NCI-H526 (cell line): ENCODE measurements around the gene STAG3.

Experiments
- DNase-seq, 2 experiments: peaks; one replicate each; lab custom pipeline; 2025; lab: John Stamatoyannopoulos, UW

STAG3 gene

GRCh38 chr7:100155553-100156317, 22.0 kb upstream of the STAG3 start:
- DNase-seq = no peak

DNA sequence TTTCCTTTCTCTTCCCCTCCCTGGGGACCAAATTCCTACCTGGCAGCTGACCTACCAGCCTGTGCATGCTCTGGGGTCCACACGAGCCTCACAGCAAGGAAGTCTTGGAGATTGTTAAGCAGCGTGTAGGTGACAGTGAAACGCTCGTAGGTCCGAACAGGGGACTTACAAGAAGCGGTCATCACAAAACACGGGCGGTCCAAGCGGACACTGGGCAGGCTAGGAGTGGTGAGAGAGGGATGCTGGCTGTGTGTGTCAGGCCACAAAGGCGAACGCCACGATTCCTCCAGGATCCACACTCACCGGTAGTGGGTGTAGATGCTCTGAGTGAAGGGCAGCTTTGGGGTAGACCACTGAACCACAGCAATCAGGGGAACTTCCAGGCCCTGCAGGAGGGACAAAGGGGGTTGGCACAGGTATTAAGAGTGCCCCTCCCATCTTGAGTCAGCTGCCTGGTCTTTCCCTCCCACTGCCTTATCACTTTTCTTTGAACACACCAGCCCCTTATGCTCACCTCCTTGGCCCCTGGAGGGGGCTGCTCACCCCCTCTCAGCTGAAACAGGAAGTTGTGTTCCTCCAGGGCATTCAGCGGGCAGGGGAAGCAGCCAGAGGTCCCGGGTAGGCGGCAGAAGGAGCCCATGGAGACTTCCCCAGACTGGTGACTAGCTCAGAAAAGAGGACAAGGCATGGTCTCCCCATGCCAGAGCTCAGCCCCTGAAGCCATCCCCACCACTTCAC, 21.2 kb upstream of the STAG3 start:
- DNase-seq = no peak

DNA sequence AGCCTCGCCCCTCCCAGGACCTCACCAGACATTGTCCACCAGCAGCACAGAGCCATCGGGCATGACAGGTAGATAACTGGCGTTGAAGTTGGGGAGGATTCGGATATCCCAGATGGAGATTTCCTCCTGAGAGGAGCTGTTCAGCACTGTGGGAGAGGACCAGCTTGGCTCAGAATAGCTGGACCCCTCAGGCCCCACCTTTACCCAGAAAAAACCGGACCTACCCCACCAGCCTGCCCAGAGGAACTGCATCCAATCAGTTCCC, 20.7 kb upstream of the STAG3 start:
- no peak for DNase-seq

GRCh38 chr7:100157334-100158228, 20.1 kb upstream of the STAG3 start:
- DNase-seq = no peak

GRCh38 chr7:100158229-100159098, 19.3 kb upstream of the STAG3 start, which contains the start of gene TRAPPC14:
TRAPPC14 (minus strand) TSS chr7:100158723; CDS start chr7:100158499, 224 bp downstream.
- peak; percentile 67 to 94 for DNase-seq

DNA sequence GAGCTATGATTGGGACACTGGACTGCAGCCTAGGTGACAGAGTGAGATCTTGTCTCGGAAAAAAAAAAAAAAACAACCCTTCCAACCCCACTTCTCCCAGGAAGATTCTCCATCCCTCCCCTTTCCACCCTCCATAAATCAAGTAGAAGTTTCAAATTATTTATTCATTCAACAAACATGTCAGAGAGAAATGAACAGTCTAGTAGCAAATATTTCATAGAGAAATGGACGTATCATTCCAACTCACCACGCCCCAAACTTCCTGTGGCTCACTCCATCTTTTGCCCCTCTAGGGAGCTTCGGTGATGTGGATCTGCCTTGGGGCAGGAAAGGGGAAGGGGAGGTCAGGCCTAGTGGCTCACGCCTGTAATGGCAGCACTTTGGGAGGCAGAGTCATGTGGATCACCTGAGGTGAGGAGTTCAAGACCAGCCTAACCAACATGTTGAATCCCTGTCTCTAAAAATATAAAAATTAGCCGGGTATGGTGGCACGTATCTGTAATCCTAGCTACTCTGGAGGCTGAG, 18.6 kb upstream of the STAG3 start:
- DNase-seq = no peak

- DNase-seq = no peak
Measured at GRCh38 chr7:100160067-100160466, 17.7 kb upstream of the STAG3 start.

DNA sequence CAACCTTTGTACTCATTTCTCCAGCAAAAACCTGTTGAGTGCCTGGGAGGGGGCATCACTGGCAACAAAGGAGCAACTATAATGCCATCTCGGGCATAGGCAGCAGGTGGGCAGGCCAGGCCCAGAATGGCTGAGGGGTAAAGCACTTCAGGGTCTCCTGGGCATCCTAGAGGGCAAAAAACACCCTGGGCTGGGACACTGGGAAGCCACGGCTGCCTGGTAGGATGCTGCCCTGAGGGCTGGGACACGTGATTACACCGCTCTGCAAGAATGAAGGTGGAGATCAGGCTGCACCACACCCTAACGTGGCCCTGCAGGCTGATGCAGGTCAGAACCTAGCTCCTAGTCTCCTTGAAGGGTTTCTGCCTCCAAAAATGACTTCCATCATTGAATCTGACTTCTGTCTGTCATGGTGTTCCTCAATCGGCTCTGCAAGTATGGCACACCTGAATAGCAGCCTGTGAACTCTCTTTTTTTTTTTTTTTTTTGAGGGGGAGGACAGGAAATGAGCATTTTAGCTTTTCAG, 14.6 kb upstream of the STAG3 start:
- DNase-seq = peak in 1 of 2 experiments; percentile 75

DNA sequence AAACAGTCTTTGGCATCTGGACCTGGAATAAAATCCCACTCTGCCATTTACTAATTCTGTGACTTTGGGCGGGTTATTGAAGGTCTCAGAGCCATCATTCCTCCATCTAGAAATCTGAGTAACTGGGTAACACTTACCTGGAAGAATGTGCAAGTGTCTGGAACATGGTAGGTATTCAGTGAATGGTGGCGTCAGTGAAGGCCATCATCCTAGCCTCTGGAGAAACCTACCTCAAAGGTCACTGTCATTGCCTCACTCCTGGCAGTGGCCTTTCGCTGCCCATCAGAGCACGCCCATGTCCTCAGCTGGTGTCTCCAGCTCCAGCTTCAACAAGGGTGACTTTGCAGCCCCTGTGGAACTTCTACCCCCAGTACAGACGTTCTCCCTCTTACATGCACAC, 13.8 kb upstream of the STAG3 start:
- no peak for DNase-seq

GRCh38 chr7:100166317-100166940, 11.3 kb upstream of the STAG3 start:
- DNase-seq = no peak

DNA sequence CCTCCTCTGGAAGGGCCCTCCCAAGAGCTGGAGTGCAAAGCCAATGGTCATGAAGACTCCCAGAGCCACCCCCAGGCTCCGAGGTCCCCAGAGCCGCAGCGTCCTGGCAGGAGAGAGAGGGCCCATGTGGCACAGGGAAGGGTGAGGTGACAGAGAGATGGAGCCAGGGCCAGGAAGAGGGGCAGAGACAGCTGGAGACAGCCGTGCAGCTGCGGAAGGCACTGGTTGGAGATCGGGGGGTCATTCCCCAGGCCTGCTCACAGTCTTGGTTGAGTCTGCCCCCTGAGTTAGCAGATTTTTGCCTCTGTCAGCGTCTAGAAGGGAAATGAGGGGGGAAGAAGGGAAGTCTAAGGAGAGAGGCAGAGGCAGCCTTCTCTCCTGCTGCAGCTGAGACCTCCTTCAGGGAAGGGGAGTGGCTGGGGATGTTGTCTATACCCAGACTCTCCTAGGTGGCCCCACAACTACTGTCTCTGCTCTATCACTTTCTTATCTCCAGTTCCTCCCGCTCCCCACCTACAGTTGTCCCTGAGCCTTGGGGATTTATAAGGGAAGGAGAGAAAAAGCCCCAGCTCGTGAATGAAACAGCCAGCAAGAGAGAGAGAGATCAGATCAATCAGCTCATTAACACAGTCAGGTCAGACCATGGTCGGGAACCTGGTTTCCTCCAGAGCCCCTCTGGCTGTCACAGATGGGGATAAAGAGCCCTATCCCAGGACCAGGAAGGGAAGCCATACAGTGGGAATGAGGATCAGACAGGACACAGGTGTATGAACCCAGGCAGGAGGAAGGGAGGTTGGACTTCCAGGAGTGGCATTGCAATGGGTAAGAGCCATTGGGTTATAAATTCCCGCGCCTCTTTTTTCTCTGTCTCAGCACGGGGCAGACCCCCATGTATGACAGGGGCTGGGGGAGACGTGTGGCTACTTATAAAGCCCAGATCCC, 10.5 kb upstream of the STAG3 start:
- DNase-seq = peak in 1 of 2 experiments; percentile 23

DNA sequence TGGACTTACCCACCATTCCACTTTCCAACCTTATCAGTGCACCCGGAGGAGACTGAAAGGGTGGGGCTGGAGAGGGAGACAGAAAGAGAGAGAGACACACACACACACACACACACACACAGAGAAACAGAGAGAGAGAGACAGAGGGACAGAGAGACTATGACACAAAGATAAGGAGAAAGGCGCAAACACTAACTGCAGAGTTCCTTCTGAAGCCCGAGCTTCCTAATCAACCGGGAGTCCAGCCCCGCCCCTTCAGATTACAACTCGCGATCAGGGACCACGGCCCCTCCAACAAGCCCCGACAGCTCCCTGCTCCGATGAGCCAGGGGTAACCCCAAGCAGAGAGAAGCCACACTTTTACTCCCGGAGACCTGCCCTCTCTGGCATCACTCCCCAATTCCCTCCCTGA, 9.8 kb upstream of the STAG3 start:
- peak in 1 of 2 experiments; percentile 38 for DNase-seq

DNA sequence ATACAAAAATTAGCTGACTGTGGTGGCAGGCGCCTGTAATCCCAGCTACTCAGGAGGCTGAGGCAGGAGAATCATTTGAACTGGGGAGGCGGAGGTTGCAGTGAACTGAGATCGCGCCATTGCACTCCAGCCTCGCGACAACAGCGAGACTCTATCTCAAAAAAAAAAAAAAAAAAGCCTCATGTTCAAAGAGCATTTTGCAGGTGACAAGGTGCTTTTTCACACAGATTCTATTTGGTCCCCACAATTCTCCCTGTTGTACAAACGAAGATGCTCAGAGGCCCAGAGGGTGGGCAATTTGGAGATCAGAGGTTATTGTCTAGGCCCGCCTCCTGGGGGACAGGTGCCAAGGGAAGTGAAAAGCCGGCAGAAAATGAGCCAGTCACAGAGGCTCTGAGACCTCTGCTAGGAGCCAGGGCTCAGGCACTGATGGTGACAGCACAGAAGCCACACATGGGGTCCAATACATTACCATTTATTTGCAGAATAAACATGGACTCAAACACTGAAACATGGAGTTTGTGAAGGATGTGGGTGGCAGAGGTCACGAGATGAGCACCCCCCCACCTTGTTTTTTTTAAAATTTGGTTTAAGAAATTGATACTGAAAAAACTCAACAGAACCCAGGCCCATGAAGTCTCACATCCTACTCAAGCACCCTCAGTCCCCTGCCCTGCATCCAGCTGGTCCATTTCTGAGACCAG, 8.4 kb upstream of the STAG3 start:
- DNase-seq = no peak

DNA sequence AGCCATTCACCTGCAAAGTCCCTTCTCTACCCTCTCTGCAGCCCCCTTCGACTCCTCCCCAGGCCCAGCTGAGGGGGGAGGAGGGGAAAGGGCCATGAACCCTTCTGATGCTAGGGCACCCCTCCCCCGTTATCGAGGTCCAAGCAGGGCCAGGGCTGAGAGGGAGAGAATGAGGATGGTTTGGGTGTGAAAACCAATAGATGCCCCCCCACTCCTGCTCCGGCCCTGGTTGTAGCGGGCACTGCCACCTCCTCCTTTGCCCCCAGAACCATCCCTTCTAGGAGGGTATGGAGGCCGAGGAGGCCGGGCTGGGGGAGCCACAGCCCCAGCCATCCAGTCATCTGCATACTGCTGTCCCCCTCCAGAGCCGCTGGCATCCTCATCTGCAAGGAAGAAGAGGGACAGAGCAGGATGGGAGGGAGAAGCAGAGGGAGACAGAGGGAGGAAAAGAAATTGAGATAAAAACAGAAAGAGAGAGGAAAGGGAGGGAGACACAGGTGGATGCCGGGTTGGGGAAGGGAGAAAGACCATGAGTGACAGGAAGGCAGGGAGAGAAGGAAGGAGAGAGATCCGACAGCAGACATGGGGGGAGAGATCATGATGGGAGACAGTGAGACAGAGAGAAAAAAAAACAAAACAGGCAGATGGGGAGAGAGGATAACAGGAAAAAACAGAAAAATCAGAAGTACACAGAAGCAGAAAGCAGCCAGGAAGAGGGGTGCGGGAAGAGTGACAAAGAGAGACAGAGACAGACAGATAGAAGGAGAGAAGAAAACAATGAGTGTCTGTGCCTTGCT, 7.4 kb upstream of the STAG3 start:
- DNase-seq = no peak

- DNase-seq = peak in 1 of 2 experiments; percentile 60
Measured at GRCh38 chr7:100171087-100171681, 6.5 kb upstream of the STAG3 start.

- DNase-seq = peak in 1 of 2 experiments; percentile 40
Measured at GRCh38 chr7:100171840-100172239, 5.9 kb upstream of the STAG3 start.

GRCh38 chr7:100173806-100174495, 3.8 kb upstream of the STAG3 start:
- DNase-seq = no peak
